ENCODE data around the gene SPN.
"Not testable (repeated sequence)": the region's sequence is repeated elsewhere in the genome, so short reads cannot be mapped to it uniquely, and the experiment has no call there.

Gene SPN

GRCh38 chr16:29646947-29647346, 16.1 kb upstream of the SPN start:
- DNase-seq (ENCODE audit: low read depth): no peak

- no peak for DNase-seq (ENCODE audit: low read depth)
These were observed 13.2 kb upstream of the SPN start for GRCh38 chr16:29649588-29650494.

DNA sequence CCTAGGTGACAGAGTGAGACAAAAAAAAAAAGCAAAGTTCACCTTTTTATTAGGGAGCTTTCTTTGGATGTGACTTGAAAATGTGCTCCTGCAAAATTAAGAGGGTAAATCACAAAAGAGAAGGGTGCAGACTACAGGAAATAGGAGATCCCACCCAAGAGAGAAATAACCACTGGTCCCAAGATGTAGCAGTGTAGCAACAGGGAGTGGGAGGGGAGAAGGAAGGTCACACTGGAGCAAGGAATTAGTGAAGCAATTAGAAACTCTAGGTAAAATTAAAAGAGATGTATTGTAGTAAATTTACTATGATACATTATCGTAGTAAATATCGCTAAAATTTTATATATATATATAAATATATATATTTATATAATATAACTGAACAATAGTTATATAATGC, 12.3 kb upstream of the SPN start:
- no peak for DNase-seq (ENCODE audit: low read depth)

GRCh38 chr16:29651774-29652349, 11.2 kb upstream of the SPN start:
- no peak for DNase-seq (ENCODE audit: low read depth)

- no peak for DNase-seq (ENCODE audit: low read depth)
These were observed 9.6 kb upstream of the SPN start for GRCh38 chr16:29653471-29653870.

DNA sequence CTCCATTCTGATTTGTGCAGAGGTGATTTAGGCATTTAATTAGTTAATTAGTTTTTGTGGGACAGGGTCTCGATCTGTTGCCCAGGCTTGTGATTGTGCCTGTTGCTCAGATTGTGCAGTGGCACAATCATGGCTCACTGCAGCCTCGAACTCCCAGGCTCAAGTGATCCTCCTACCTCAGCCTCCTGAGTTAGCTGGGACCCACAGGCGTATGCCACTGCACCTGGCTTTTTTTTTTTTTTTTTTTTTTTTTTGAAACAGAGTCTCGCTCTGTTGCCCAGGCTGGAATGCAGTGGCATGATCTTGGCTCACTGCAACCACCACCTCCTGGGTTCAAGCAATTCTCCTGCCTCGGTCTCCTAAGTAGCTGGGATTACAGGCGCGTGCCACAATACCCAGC, 9.2 kb upstream of the SPN start:
- DNase-seq (ENCODE audit: low read depth): not testable (repeated sequence)

DNA sequence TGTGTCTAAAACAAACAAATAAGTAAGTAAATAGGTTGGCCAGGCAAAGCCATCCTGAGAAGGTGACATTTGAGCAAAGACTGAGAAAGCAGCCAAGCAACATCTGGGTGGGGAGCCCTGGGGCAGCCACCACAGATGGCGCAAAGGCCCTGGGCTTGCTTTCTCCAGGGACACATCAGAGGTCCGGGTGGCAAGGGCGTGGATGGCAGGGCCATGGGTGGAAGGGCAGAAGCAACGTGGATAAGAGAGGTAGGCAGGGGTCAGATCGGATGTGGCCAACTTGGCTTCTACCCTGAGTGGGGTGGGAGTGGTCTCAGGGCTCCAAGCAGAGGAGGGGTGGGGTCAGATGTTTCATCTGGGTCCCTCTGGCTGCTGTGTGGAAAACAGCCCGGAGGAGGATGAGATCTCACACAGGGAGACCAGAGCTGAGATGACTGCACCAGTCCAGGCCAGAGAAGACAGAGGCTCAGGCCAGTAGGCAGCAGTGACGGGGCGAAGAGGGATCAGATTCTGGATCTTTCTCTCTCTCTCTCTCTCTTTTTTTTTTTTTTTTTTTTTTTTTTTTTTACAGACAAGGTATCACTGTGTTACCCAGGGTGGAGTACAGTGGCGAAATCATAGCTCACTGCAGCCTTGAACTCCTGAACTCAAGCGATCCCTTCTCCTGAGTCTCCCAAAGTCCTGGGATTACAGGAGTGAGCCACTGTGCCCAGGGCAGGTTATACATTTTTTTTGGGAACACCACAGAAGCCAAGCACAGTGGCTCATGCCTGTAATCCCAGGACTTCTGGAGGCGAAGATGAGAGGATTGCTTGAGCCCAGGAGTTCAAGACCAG, 6.1 kb upstream of the SPN start:
- no peak for DNase-seq (ENCODE audit: low read depth)

- no peak for DNase-seq (ENCODE audit: low read depth)
These were observed 4.3 kb upstream of the SPN start for GRCh38 chr16:29658705-29659104.

GRCh38 chr16:29662000-29662728, 883 bp upstream of the SPN start:
- no peak for DNase-seq (ENCODE audit: low read depth)

DNA sequence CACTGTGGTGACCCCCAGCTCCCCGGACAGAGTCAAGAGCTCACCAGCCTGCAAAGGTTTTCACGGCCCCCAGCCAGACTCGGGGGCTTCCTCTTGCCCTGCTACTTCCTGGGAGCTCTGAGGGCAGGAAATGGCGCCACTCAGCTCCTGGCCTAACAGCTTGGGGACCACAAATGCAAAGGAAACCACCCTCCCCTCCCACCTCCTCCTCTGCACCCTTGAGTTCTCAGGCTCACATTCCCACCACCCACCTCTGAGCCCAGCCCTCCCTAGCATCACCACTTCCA, 375 bp upstream of the SPN start:
- DNase-seq (ENCODE audit: low read depth): peak; percentile 34

GRCh38 chr16:29663807-29664090, 702 bp downstream of the SPN start:
- no peak for DNase-seq (ENCODE audit: low read depth)

- peak; percentile 52 for DNase-seq (ENCODE audit: low read depth)
These were observed 1.3 kb downstream of the SPN start for GRCh38 chr16:29664091-29664921.

DNA sequence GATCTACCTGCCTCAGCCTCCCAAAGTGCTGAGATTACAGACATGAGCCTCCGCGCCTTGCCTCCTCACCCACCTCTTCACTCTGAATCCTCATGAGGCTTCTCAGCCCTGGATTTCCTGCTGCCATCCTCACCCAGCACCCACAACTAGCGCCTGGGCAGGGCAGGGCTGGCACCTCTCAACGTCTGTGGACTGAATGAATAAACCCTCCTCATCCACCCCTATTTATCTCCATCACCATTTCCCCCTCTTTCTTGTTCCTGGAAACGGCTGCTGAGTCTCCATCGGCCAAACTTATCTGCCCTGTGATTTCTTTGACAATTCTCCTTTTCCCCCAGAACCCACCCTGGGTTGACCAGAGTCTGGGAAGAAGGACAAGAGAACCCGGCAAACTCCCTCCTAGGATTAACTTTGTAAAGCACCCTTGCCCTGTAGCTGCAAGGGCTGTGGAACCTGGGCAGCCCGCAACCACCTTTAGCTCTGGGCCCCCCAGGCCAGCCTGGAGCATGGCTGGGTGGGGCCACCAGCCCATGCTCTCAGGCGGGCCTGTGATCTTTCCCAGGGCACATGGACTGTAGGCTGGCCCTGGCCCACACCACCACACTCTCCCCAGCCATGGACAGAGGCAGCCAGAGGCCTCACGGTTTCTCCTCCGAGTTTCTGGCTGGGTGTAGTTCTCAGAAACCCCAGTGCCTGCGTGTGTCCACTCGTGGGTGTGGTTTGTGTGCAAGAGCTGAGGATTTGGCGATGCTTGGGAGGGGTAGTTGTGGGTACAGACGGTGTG, 2.4 kb downstream of the SPN start:
- DNase-seq (ENCODE audit: low read depth): no peak

GRCh38 chr16:29667322-29667610, 4.2 kb downstream of the SPN start:
- not testable (repeated sequence) for DNase-seq (ENCODE audit: low read depth)

DNA sequence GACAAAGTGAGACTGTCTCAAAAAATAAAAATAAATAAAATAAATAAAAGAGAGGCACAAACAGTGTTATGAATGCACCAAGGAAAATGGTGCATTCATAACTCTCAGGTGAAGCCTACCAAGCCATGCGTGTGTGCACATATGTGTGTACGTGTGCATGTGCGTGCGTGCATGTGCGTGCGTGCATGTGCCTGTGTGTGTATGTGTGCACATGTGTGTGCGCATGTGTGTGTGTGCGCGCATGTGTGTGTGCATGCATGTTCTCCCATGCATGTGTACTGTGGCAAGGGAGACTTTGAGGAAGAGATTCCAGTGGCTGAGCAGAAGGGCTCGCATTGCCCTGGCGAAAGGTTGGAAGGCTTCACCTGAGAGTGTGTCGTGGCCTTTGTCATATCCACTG, 4.7 kb downstream of the SPN start:
- DNase-seq (ENCODE audit: low read depth): no peak

GRCh38 chr16:29668267-29668666, 5.2 kb downstream of the SPN start:
- DNase-seq (ENCODE audit: low read depth): no peak

DNA sequence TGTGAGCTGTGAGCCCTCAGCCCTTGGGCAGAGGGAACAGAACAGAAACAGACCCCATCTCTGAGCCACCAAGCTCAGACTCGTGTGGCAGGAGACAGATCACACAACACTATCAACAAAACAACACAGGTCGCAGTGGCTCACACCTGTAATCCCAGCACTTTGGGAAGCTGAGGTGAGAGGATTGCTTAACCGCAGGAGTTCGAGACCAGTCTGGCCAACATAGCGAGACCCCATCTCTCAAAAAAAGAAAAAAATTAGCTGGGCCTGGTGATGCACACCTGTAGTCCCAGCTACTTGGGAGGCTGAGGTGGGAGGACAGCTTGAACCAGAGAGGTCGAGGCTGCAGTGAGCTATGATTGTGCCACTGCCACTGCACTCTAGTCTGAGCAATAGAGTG, 10.5 kb downstream of the SPN start:
- DNase-seq (ENCODE audit: low read depth): no peak

GRCh38 chr16:29674188-29674587, 11.1 kb downstream of the SPN start:
- DNase-seq (ENCODE audit: low read depth): no peak

DNA sequence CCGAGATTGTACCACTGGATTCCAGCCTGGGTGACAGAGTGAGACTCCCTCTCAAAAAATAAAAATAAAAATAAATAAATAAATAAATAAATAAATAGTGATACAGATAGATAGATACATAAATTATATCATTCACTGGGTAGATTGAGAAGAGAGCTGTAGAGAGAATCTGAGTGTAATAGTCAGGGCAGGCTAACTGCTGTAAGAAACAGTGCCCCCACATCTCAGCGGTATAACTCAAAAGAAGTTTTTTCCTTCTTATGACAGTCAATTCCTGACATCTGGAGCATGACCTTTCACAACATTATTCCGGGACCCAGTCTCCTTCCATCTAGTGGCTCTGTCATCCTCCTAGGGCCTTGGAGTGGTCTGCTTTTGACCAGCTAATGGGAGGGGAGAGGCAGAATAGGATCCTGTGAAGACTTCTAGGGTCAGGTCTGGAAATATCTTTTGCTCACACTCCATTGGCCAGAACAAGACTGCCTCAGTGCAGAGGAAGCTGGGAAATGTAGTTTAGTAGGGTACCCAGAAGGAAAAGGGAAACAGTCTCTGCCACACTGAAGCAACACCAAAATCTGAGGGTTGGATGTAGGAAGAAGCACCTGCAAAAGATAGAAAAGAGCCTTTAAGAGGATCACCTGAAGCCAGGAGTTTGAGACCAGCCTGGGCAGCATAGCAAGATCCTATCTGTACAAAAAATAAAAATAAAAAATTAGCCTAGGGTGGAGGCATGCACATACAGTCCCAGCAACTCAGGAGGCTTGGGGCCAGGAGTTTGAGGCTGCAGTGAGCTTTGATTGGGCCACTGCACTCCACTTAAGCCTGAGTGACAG, 13.0 kb downstream of the SPN start:
- no peak for DNase-seq (ENCODE audit: low read depth)
